Kidney capillary endothelial cell (primary cell): ENCODE measurements around the gene IPO8.
"Not testable (repeated sequence)": the region's sequence is repeated elsewhere in the genome, so short reads cannot be mapped to it uniquely, and the experiment has no call there.

ENCODE experiments used
- DNase-seq: peaks from one replicate; pipeline ENCODE4 v3.0.0-alpha.2; 2018; ENCODE audit warnings: low spot score

The IPO8 gene

DNA sequence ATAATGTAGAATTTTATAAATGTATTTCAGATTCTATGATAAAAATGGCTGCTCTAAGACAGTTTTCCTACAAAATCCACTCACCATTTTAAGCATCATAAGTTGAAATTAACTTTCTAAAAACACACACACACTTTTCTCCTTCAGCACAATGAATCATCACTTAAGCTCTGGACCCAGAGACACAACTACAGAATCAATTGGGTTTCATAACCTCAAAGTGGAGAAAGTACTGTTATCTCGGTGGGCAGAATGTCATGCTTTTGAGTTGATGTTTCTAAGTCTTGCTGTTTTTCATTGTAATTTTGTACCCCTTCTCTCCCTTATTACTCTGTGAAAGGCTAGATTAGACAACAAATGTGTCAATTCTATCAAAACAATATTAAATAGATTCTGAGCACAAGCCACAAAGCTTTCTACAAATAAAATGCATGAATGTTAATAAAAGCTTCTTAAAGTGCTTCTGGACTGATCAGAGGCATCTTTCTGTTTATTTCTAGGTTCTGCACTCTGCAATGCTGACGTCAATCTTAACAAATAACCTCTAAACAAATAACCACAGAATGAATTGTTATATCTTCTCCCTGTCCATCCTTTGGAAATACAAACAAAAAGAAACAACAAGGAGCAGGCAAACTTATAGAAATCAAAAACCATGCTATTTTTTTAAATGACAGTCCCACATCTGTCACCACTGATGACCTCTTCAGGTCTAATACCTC is 8.2 kb downstream of the IPO8 start:
- DNase-seq: no peak

DNA sequence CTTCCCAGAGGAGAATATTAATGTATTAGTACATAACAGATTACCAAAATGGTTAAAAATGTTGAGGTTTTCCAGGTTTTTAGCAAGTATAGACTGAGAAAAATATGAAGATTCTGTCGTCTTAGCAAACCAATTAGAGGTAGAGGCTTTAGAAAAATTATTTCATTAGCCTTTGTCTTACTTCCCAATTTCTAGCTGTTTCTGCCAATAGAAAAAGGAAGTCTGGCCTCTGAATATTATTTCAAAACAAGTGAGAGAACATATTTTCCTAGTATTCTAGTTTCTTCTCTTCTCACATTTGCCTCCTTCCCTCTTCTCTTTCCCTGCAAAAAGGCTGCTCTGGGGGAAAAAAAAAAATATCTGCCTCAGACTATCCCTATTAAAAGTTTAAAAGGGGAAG is 16.4 kb downstream of the IPO8 start:
- no peak for DNase-seq

DNA sequence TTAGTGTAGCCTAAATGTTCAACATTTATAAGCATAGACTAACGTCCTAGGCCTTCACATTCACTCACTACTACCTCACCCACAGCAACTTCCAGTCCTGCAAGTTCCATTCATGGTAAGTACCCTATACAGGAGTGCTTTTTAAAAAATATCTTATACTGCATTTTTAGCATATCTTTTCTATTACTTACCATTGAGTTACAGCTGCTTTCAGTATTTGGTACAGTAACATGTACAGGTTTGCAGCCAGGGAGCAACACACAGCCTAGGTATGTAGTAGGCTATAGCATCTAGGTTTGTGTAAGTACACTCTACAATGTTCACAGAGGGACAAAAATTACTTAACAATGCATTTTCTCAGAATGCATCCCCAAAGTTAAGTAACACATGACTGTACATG is 17.4 kb downstream of the IPO8 start:
- DNase-seq: no peak

DNA sequence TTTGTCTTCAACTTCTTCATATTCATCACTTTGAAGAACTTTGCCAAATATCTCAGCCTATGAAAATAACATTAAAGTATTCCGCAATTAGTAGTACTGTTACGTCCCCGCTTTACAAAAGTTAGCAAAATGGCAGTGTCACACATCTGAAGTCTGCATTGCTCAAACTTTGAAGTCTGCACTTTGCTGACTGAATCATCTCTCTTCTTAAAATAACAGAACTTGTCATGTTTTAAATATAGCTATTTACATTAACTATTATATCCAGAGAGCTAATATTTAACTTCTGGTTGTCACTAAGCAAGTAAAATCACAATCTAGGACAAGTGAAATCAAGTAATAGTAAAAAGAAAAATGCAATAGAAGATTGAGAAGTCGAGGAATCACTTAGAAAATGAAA is 34.5 kb downstream of the IPO8 start:
- DNase-seq: no peak

DNA sequence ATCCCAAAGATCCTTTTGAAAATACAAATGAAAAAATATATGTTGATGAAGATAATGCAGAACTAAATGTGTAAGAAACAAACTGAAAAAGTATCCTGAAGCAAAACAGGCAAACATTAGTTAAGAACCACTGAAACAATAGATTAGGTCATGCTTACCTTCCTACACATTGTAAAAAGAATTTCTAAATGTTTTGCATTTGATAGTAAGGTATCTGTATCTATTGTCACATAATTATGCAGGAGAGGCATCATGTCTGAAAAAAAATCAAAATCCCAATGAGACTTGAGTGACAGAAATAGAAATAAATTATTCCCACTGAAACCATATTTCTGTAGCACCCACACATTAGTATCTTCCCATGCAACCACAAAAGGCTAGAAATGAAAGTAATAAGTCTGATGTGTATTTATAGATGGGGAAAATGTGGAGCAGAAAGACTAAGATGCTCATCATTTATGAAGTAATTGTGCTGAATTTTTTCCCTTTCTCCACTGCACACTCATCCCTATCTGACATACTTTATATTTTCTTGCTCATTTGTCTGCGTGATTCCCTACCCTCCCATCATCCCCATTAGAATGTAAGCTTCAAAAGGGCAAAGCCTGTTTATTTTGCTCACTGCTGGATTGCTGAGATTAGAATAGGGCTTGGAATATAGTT is 43.5 kb downstream of the IPO8 start:
- no peak for DNase-seq

DNA sequence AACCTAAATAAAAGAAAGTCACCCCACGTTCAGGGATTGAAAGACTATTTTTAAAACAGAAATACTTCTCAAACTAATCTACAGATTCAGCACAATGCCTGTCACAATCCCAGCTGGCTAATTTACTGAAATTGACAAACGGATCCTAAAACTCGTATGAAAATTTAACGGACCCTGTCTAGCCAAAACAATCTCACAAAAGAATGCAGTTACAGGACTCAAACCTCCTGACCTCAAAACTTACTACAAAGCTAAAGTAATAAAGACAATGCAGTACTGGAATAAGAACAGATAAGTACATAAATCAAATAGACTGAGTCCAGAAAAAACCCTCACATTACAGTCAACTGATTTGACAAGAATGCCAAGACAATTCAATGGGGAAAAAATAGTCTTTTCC is 48.8 kb downstream of the IPO8 start:
- DNase-seq: no peak

DNA sequence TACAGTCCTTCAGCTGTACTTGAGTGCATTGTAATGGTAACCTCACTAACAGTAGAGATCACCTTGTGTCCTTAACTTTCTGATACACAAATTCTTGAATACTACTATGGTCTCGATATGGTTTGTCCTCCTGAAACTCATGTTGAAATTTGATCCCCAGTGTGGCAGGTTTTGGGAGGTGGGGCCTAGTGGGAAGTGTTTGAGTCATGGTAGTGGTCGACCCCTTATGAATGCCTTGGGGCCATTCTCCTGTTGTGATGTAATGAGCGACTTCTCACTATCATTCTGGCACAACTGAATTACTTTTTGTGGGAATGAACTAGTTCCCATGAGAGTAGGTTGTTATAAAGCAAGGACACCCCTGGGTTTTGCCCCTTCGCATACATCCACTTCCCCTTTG is 52.3 kb downstream of the IPO8 start:
- DNase-seq: no peak

DNA sequence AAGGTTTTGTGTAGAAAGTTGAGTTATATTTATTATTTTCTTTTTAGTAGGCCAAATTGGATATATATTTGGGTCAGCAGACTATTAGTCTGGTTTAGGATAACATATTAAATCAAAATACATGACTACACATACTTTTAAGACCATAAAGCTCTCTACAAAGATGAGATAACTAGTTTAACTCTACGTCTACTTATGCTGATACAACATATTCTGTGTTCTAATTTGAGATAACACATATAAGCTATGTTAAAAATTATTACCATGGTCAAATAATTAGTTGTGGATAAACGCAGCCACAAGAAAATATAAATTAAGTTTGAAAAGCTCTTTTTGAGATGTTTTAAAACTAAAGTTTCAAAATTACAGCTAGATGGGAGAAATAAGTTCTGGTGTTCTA is 55.3 kb downstream of the IPO8 start:
- no peak for DNase-seq

DNA sequence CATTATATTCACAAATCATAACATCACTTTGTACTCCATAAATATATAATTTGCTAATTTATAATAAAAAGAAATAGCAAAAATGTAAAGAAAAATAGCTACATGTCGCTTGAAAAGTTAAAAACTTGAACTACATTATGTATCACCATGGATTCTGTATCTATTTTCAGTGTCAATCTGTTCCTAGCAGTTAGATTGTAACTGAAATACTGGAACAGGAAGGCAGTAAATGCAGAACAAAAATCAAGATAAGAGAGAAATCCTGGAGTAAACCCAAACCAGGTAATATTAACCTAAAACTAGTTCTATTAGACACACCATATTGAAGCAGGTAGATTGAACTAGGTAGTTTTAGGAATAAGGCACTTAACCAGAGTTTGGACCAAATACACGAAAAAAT is 60.3 kb downstream of the IPO8 start:
- no peak for DNase-seq

DNA sequence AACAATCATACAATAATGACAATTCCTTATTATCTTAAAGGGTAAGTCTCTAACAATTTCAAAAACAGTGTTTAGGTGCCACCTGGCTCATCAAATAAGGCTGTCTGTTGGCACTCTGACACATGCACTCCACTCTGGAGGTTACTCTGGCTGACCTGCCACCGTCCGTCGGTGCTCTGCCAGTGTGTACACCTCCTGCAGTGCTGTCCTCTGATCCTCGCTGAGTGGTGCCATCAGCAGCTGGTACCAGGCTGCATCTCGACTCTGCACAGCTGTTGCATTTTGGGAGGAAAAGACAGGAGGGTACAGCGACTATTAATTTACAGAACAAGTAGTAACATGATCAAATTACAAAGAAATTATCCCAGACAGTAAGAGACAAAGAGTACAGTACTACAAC is 63.9 kb downstream of the IPO8 start:
- DNase-seq: no peak

DNA sequence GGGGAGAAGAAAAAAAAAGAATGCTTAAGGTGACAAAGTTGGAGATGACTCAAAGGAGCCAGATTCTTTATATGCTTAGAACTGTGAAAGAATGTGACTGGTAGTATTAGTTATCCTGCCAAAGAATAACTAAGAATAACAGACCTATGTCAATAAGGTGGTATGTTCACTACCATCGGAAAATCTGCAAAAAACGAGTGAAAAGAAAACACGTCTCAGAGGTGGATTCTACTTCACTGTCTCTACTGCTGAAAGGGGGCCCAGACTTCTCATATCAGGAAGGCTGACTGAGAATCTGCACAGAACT is 64.7 kb downstream of the IPO8 start:
- no peak for DNase-seq

DNA sequence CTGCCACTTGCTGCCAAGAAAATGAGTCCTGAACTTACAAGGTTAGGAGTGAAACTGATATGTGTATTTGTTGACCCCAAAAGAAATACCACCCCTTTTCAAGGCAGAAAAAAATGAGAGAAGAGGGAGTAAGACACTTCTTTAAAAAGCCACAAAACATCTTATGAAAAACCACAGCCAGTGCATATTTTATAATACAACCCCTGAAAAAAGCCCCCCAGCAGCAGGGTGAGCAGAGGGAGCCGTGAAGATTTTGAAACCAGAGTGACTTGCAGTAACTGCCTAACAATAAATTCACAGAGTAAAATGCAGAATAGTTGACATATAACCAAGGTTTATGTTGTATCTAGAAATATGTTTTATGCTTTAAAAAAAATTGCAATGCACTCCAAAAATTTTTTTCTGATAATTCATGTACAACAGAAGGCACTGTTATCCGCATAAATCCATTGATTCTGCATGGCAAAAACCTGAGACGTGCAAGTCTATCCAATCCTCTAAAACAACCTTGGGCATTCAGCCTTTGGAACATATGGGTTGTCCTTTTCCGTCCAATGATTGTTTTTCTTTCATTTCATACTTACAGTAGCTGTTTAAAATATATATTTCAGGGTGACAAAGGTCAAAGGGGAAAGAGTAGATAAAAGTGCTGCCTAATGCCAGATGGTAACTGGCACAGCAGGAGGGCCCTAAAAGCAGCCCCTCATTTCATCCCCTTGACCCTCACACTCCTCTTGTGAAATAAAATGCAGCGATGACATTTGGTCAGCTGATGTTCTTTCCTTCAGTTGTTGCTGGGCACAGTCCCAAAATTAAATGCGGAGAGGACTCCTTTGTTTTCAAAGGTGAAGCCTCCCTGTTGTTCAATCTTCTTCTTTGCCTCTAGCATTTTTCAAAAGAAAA is 65.3 kb downstream of the IPO8 start:
- no peak for DNase-seq

DNA sequence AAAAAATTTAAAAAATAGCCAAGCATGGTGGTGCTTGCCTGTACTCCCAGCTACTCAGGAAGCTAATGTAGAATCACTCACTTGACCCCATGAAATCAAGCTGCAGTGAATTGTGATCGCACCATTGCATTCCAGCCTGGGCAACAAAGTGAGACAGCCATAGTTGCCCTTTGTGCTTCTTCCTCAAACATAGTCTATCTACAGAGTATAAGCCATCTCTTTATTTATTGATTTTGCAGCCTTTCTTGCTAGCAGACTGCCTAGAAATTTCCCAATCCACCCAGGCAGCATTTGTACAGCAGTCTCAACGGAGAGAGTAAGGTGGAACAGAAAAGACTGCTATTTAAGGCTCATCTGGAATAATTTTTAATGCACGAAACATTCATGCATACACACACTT is 68.8 kb downstream of the IPO8 start:
- DNase-seq: no peak

DNA sequence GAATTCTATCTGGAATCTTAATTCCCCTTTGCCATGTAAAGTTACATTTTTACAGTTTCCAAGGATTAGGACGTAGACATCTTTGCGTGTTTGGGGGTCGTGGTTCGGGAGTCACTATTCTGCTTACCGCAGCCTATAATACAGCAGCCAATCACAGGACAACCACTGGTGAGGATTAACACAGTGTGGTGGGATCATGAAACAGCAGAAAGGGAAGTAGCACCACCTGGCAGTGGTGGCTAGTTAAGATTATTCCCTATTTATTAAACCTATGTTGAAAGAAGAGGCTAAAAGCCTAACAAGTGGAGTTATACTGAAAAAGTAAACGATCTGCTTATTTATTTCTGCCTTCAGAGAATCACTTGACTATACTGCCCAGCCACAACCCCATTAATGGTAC is 71.7 kb downstream of the IPO8 start:
- DNase-seq: no peak

DNA sequence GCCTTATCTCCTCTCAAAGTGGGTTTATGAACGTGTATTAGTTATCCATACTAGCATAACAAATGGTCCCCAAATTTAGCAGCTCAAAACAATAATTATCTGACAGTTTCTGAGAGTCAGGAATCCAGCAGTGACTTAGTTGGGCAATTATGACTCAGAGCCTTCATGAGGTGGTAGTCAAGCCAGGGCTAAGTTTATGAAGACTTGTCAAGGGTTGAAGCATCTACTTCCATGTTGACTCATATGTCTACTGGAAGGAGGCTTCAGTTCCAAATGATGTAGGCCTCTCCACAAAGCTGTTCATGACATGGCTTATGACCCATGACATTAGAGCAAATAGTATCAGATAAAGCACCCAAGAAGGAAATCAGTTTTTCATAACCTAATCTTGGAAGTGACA is 73.2 kb downstream of the IPO8 start:
- DNase-seq: no peak

DNA sequence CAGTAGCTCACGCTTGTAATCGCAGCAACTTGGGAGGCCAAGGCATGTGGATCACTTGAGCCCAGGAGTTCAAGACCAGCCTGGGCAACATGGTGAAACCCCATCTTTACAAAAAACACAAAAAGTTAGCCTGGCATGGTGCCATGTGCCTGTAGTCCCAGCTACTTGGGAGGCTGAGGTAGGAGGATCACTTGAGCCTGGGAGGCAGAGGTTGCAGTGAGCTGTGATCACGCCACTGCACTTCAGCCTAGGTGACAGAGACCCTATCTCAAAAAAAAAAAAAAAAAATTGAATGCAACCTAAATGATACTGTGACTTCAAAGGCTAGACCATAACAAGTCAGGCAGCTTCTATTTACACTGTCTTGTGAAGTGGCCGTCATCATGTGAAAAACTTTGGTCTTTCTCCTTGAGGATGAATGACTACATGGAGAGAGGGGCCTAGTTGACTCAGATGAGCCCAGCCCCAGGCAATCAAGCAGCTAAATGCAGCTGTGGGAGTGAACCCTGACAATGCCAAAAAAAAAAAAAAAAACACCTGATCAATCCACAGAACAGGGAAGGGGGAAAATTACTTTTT is 73.9 kb downstream of the IPO8 start:
- not testable (repeated sequence) for DNase-seq

DNA sequence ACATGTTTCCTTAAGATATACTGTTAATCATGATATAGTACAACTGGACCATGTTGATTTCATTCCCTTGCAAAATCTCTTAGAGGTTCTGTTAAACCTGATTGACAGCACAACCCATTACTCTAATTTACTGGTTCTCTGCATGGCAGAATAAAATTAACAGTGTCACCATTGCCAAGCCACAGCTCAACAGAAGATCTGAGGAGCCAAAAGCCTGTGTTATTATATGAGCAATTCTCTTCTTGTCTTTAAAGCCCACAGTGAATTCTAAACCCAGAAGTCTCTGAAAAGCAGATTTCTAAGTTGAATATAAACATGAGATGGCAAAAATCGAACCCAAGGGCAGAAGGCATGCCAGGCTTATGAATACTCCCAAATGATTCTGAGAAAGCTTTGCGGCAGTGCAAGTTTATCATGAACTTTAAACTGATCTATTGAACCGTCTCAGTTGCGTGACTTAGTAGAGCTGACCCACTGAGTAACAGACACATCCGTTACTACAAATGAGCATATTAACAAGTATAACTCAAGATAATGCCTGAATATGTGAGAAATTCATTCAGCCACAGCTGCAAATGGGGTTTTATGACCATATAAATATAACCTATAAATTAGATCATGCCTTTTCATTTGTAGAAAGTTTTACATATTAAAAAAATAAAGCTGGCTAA is 78.2 kb downstream of the IPO8 start:
- no peak for DNase-seq

DNA sequence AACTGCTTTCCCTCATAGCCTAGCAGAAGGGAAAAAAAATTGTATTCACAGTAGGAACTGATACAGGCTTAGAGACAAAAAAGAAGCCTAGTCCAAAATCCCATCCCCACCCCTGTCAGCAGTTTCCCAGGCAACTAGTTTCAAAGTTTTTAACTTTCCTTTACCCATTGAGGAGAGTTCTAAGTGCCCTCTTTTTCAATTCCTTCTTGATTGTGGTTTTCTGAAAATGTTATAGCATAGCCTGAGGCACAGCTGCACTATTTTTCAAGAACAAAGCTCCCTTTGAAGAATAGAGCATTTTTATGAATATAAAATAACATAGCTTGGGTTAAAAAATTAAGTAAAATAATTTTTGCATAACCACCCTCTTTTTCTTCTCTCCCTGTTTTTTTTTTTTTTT is 81.6 kb downstream of the IPO8 start:
- no peak for DNase-seq

DNA sequence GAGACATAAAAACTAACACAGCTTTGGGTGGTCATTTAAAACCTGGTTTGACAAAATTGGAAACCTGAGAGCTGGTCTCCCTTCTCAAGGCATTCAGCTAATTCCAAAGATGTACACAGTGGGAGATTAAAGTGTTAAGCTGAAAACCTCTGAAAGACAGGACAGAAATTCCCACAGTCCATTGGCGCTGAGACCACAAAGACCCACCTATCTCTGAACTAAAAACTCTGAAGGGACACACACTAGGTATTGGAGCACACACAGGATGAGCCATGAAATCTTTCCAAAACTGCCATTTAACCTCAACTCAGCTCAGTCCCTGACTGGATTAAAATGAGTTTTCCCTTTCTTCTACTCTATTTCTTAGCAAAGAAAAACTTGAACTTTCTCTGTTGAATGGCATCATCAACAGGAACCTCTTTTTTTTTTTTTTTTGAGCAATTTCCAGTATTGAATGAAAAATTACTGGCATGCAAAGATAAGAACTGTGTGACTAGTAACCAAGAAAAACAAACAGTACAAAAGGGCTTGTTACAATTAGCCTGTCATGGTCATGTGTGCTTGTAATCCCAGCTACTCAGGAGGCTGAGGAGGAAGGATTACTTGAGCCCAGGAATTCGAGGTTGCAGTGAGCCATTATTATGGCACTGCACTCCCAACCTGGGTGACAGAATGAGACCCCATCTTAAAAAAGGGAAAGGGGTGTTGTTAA is 82.4 kb downstream of the IPO8 start:
- DNase-seq: no peak

DNA sequence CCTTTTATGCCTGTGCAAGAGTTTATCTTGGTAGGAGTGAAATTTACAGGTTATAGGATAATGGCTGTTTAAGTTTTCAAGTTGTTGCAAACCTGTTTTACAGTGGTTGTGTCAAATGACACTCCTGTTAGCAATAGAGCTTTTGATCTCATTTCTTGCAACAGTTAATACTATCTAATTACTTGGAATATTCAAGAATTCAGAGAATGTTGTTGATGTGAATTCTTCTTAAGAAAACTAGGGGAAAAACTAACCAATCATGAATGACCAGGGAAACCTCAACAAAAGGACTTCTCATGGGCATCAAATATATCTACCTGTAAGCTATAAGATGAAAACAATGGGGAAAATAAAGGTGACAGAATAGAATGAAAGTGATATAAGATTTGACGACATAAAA is 85.0 kb downstream of the IPO8 start:
- DNase-seq: no peak

DNA sequence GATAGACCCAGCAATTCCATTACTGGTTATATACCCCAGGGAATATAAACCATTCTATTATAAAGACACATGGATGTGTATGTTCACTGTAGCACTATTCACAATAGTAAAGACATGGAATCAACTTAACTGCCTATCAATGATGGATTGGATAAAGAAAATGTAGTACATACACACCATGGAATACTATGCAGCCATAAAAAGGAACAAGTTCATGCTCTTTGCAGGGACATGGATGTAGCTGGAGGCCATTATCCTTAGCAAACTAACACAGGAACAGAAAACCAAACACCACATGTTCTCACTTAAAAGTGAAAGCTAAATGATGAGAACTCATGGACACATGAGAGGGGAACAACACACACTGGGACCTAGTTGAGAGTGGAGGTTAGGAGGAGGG is 85.8 kb downstream of the IPO8 start:
- not testable (repeated sequence) for DNase-seq

DNA sequence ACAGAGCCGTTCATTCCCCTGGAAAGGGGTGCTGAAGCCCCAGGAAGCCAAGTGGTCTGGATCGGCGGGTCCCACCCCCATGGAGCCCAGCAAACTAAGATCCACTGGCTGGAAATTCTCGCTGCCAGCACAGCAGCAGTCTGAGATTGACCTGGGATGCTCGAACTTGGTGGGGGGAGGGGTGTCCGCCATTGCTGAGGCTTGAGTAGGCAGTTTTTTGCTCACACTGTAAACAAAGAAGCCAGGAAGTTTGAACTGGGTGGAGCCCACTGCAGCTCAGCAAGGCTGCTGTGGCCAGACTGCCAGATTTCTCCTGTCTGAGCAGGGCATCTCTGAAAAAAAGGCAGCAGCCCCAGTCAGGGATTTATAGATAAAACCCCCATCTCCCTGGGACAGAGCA is 91.4 kb downstream of the IPO8 start:
- DNase-seq: not testable (repeated sequence)
